Subcutaneous adipose tissue (tissue), 4 donors: Measurements from ENCODE around the gene CYTIP. TPM values are rescaled to one million over a fixed set of nuclear protein-coding genes. Genes with fewer than 3 reads are reported as not detected.

Experiments used
- total RNA-seq, 4 donors: library from RNA; depleted of rRNA; stranded (reverse); fragments of >200 nt; gene quantifications; one replicate each; pipeline ENCODE4 v1.1.0, GENCODE V29; 2016
- TF ChIP-seq, protein P1 (sequence below): fragments of 450-650 bp; IDR thresholded peaks from one replicate; pipeline ENCODE4 v1.5.1; 2016; ENCODE audit warnings: low read depth, mild to moderate bottlenecking, control low read depth, antibody characterized with exemption, moderate library complexity

The CYTIP gene
- total RNA-seq, 4 donors from 2014 or later, result 6.4 to 47.8 (median 14.6) TPM

- TF ChIP-seq, protein P1, sequence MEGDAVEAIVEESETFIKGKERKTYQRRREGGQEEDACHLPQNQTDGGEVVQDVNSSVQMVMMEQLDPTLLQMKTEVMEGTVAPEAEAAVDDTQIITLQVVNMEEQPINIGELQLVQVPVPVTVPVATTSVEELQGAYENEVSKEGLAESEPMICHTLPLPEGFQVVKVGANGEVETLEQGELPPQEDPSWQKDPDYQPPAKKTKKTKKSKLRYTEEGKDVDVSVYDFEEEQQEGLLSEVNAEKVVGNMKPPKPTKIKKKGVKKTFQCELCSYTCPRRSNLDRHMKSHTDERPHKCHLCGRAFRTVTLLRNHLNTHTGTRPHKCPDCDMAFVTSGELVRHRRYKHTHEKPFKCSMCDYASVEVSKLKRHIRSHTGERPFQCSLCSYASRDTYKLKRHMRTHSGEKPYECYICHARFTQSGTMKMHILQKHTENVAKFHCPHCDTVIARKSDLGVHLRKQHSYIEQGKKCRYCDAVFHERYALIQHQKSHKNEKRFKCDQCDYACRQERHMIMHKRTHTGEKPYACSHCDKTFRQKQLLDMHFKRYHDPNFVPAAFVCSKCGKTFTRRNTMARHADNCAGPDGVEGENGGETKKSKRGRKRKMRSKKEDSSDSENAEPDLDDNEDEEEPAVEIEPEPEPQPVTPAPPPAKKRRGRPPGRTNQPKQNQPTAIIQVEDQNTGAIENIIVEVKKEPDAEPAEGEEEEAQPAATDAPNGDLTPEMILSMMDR, result no peak
Observed at GRCh38 chr2:157442636-157443035, 1.3 kb downstream of the CYTIP start.

DNA sequence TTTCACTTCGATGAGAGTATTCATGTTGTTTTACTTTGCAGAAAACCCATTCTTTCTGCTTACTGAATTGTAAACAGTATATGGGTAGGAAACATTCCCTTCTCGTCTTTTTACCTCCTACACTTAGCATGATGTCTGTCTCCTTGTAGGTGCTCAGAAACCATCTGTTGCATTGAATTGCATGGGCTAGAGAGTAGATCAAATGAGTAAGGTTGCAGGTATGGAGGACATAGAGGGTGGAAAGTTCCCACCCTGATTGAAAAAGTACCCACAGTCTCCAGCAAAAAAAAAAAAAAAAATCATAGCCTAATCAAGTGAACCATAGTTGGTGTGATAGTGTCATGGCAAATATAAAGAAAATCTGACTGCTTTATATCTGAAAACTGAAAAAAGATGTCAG, 1.7 kb downstream of the CYTIP start:
- TF ChIP-seq, protein P1, result no peak

DNA sequence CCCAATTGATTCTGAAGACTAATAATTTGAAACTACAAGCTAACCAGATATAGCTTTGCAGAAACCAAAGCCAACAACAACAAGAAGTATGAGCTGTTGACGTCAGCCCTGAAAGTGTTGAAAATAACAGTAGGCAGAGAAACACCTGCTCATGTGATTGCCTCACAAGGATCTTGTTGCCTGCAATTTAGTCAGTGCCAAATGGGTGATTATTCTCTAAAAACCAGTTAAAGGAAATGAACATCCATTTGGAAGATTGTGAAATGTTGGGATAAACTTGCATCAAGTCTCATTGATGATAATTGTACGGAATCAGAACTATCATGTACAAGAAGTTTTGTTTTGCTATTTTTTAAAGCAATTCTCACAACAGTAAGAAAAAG, 2.8 kb downstream of the CYTIP start:
- TF ChIP-seq, protein P1, result no peak

DNA sequence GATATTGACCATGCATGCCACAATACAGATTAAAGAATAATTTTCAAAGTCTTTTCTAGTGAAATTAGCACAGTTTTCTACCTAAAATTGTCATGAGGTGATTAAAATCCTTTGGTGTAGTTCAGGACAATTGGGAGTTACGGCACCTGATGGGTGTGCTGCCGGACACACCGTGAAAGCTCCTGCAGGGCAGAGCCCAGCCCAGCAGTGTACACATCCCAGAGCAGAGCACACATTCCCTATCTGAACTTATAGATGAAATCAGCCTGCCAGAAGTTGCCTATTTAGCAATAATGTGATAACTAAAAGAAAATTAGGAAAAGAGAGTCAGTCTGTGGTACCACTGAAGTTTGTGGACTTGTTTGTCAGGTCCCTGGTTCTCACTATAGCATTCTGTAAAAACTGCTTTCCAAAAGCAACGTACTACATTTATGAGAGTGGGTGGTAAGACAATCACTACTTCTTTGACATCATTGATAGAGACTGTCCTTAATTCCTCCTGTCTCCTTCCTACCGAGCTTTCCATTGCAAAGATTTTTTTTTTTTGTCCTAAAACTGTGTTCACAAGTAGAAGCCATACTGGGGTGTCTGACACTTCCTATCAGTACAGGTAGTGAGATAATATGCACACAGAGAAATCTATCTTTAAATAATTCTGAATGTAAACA, 3.4 kb downstream of the CYTIP start:
- TF ChIP-seq, protein P1, result no peak

DNA sequence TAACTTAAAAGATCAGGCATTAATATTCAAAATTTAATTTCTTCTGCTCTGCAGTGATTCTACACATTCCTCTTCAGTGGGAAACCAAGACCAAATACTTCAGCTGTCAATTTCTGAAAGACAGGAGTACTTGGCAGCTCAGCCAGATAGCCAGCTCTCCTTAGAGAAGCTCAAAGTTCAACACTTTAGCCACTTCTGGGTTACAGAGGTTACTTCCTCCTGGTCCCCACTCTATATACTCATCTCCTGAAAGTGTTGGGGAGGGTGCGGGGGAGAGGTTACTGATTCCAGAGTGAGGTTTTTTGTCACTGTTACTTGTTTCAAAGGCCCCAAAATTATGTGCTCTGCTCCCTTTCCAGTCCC, 4.1 kb downstream of the CYTIP start:
- TF ChIP-seq, protein P1, result no peak

DNA sequence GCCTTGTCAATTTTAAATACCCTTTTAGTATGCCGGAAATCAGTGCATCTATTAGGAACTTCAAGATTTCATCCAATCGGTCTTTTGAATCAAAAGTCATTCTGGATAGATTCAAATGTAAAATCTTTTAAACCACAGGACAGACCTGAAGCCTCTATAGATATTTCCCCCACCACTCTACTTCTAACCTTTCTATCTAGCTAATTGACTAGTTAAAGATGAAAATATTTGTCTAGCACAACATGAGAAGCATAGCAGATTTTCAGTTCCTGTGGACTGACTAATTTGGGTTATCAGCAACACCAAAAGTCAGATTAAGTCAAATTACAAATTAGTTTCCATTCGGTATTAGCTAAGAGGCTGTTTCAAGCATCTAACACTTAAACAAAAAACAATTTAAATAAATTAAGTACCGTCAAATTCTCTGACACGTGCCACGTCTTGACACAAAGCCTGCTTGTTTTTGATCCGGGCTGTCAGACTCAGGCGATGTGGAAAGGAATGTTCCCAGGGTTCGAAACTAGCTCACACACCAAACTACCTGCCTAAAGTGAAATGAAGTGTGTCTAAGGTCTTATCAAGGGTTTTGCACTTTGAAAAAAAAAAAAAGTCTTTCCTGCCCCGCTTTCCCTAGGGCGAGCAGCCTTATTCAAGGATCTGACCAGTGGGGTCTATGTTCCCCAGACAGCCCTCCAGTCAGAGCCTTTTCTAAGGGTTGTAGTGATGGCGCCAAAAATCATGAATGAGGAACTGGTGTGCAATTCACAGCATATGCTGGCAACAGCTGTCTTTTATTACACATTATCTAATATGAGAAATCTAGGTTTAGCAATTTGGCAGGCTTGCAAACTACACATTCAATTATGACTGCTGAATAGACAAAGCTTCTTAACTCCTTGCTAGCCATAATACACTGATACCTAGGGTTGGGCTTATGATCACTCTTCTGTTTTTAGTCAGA, 4.7 kb downstream of the CYTIP start:
- TF ChIP-seq, protein P1, result no peak

GRCh38 chr2:157433394-157433793, 10.5 kb downstream of the CYTIP start:
- TF ChIP-seq, protein P1, result no peak
